ENCODE measurements around the gene KSR2. TPM values are rescaled to one million over a fixed set of nuclear protein-coding genes. Genes with fewer than 3 reads are reported as not detected.

KSR2 gene
- total RNA-seq, 1 experiment from 2014 or later = 1.3 TPM

DNA sequence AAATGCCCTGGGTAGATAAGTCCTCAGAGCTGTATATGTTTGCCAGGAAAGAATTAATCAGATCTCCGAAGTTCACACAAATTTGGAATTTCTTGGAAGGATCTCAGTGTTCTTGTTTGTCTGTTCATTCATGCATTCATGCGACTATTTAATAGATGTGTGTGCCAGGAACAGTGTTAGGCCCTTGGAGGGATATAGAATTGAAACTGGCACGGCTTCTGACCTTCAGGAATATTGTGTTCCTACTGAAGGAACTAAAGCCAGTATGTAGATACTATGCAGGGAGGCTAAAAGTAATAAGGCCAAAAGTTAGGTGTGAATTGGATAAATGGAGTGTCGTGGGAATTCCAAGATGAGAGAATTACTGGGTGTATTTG is 441.3 kb downstream of the KSR2 start:
- H3K79me1 ChIP-seq (ENCODE audit: insufficient read depth, low read depth, low read length, poor library complexity, severe bottlenecking) = no peaks in the 10 kb centered on the region
- H3K56ac ChIP-seq (ENCODE audit: insufficient read length, low read depth, low read length) = no peak overlapping the region
- no peak overlapping the region for H3K4ac ChIP-seq (ENCODE audit: low read depth, low read length)
- Mint-ChIP-seq H3K4me1 (no peaks in the 10 kb centered on the region; a peak in 2 of 4 replicates), H3K9me3 (no peaks in the 10 kb centered on the region), H3K36me3 (ENCODE audit: insufficient read depth in 1 of 3, low read depth in 3 of 3) (no peaks in the 10 kb centered on the region), H3K27me3 (ENCODE audit: low read depth) (peaks cover 7% of the 10 kb centered on the region), H3K27ac (no peak overlapping the region), H3K4me3 (no peak overlapping the region)
- H2BK120ac ChIP-seq (ENCODE audit: low read depth, low read length, poor library complexity, severe bottlenecking) = no peak overlapping the region
- H4K91ac ChIP-seq (ENCODE audit: insufficient read length, low read depth, low read length) = no peak overlapping the region
- no peak for DNase-seq
- no peak overlapping the region for H4K5ac ChIP-seq (ENCODE audit: insufficient read length, low read depth, low read length)
- H2BK12ac ChIP-seq (ENCODE audit: insufficient read length, low read depth, low read length) = no peak overlapping the region
- H2BK5ac ChIP-seq (ENCODE audit: insufficient read length, low read length) = no peak overlapping the region
- H3K18ac ChIP-seq (ENCODE audit: insufficient read length, low read depth, low read length) = no peak overlapping the region
- no peaks in the 10 kb centered on the region for H4K20me1 ChIP-seq (ENCODE audit: control insufficient read depth, insufficient read depth, insufficient read length)
- no peaks in the 10 kb centered on the region for H3K79me2 ChIP-seq (ENCODE audit: insufficient read depth, low read length)
- H3K23me2 ChIP-seq (ENCODE audit: insufficient read length, low read depth, low read length, poor library complexity, severe bottlenecking) = no peaks in the 10 kb centered on the region
- no peak overlapping the region for H2BK20ac ChIP-seq (ENCODE audit: low read depth, low read length, poor library complexity, severe bottlenecking)
- no peak overlapping the region for H2BK15ac ChIP-seq (ENCODE audit: low read depth, low read length)
- no peak overlapping the region for H3K4me2 ChIP-seq (ENCODE audit: insufficient read depth, insufficient read length, low read length)
- no peak overlapping the region for H3K27ac ChIP-seq (ENCODE audit: insufficient read length, low read depth, low read length)
- H2AK5ac ChIP-seq (ENCODE audit: insufficient read length, low read length) = no peak overlapping the region
- no peak overlapping the region for H3K23ac ChIP-seq (ENCODE audit: insufficient read length, low read depth, low read length)
- no peak overlapping the region for H2AFZ ChIP-seq (ENCODE audit: low read length)
- no peak overlapping the region for H3T11ph ChIP-seq (ENCODE audit: low read length)
- H3K4me1 ChIP-seq (ENCODE audit: insufficient read depth, low read length) = no peaks in the 10 kb centered on the region
- no peak overlapping the region for H4K8ac ChIP-seq (replicated peaks; ENCODE audit: insufficient read length, low read depth, low read length)
- TF ChIP-seq CTCF (conservative IDR thresholded peaks at IDR 0.05) = no peak
- H3K27me3 ChIP-seq (ENCODE audit: insufficient read depth, low read length) = no peaks in the 10 kb centered on the region
- no CpG with 5 or more reads among the region's 4 CpGs for WGBS (ENCODE audit: extremely low coverage, insufficient read length, low lambda C conversion rate)
- H3K9me3 ChIP-seq (ENCODE audit: control insufficient read depth, low read depth, low read length) = no peaks in the 10 kb centered on the region
- no peak overlapping the region for H3K9ac ChIP-seq (ENCODE audit: extremely low read depth, insufficient read length, low read length)
- no peak overlapping the region for H3K14ac ChIP-seq (ENCODE audit: insufficient read depth, low read length)

Data from H9 (cell line).